A549 (cell line): ENCODE results near the gene GRIK1.

Source experiments
- CEBPB ChIP-seq, 2 experiments: fragments of >200 bp in 1 of 2; sonication (Bioruptor Twin) in 1 of 2; formaldehyde crosslinking in 1 of 2; IDR thresholded peaks; 2 replicates each; pipeline ENCODE4 v1.6.1; 2012 to 2016
- CHD4 ChIP-seq: fragments of 200-600 bp; sonication (generic); IDR thresholded peaks from 2 replicates; pipeline ENCODE4 v1.6.1; 2016; ENCODE audit warnings: antibody characterized with exemption, mild to moderate bottlenecking, borderline replicate concordance
- CTCF ChIP-seq: fragments of >200 bp; sonication (Bioruptor Twin); formaldehyde crosslinking; IDR thresholded peaks from 3 replicates; pipeline ENCODE4 v1.5.1; 2016
- EP300 ChIP-seq, 2 experiments: fragments of >200 bp; sonication (Bioruptor Twin); formaldehyde crosslinking; IDR thresholded peaks; 2 replicates in 1 of 2; 3 replicates in 1 of 2; pipeline ENCODE4 v1.6.1; 2016 to 2017
- MAX ChIP-seq: IDR thresholded peaks from 2 replicates; pipeline ENCODE4 v1.6.1; 2012
- MYC ChIP-seq: IDR thresholded peaks from 2 replicates; pipeline ENCODE4 v1.6.1; 2012; ENCODE audit warnings: mild to moderate bottlenecking, inconsistent platforms, low read length, improper control_type of control experiment, borderline replicate concordance
- NR3C1 ChIP-seq: fragments of >200 bp; sonication (Bioruptor Twin); formaldehyde crosslinking; IDR thresholded peaks from 3 replicates; pipeline ENCODE4 v1.6.1; 2017
- PHF8 ChIP-seq: fragments of 200-600 bp; sonication (generic); IDR thresholded peaks from 2 replicates; pipeline ENCODE4 v1.6.1; 2016; ENCODE audit warnings: low read depth, mild to moderate bottlenecking, antibody characterized with exemption, moderate library complexity, borderline replicate concordance
- POLR2A ChIP-seq: IDR thresholded peaks from 2 replicates; pipeline ENCODE4 v1.6.1; 2012; ENCODE audit warnings: mild to moderate bottlenecking, low read length
- RAD21 ChIP-seq, 2 experiments: fragments of >200 bp in 1 of 2; sonication (Bioruptor Twin) in 1 of 2; formaldehyde crosslinking in 1 of 2; IDR thresholded peaks in 1 of 2; conservative IDR thresholded peaks in 1 of 2; 2 replicates in 1 of 2; 3 replicates in 1 of 2; pipeline ENCODE4 v1.6.1; 2012 to 2018; ENCODE audit warnings: inconsistent platforms in 1 of 2
- SMC3 ChIP-seq: fragments of >200 bp; sonication (Bioruptor Twin); formaldehyde crosslinking; IDR thresholded peaks from 3 replicates; pipeline ENCODE4 v1.6.1; 2018; ENCODE audit warnings: inconsistent platforms
- TF ChIP-seq, protein P1 (sequence below): IDR thresholded peaks from 2 replicates; pipeline ENCODE4 v1.6.1; 2012; ENCODE audit warnings: low read depth, borderline replicate concordance

DNA sequence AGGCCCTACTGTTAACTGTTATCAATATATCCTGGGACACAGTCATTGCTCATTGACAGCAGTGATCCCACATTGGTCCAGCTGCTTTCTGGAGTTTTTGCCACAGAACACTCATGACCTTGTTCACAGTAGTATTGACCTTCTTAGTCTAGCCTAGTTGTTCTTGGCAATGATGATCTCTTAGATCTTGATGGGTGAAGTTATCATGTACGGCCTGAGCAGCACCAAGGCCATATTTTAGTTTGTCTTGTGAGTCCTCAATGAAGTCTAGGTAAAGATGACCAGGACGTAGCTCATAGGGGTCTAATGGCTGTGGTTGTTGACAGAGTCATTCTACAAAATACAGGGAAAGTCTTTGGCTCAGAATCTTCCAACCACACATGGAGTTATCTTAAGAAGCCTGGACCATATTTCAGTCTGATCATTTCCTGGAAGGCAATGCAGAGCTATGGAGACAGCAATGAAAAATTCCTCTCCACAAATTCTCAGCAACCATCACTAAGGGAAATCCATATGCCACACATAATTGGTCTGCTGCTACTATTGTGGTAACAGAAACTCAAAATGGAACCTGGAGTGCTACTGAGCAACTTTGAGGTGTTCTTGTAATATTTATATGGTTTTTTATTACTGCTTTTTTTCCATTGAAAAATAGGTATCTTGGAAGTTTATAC is 279.6 kb downstream of the GRIK1 start:
- TF ChIP-seq NR3C1 (no peak), SMC3 (no peak), CTCF (no peak), MAX (no peak), MYC (no peak), CHD4 (no peak), POLR2A (no peak), CEBPB (IDR thresholded peaks at IDR 0.05) (no peak), EP300 (IDR thresholded peaks at IDR 0.05) (no peak), RAD21 (conservative IDR thresholded peaks at IDR 0.05 in 1 of 2, IDR thresholded peaks at IDR 0.05 in 1 of 2) (no peak), PHF8 (no peak)
- TF ChIP-seq, protein P1, sequence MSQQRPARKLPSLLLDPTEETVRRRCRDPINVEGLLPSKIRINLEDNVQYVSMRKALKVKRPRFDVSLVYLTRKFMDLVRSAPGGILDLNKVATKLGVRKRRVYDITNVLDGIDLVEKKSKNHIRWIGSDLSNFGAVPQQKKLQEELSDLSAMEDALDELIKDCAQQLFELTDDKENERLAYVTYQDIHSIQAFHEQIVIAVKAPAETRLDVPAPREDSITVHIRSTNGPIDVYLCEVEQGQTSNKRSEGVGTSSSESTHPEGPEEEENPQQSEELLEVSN = no peak
